HUES6 (cell line): ENCODE results near the gene CFAP90.

Source experiments
- H3K27ac ChIP-seq: 2 replicates; pipeline ENCODE4 v1.7.0; 2013; ENCODE audit warnings: low read depth, mild to moderate bottlenecking, low read length, inconsistent platforms
- H3K27me3 ChIP-seq: 2 replicates; pipeline ENCODE4 v1.6.1; 2013; ENCODE audit warnings: low read length; ENCODE audit not compliant: control insufficient read depth, insufficient read depth
- H3K36me3 ChIP-seq: 2 replicates; pipeline ENCODE4 v1.6.1; 2013; ENCODE audit warnings: low read length; ENCODE audit not compliant: control insufficient read depth, insufficient read depth
- H3K4me1 ChIP-seq: 2 replicates; pipeline ENCODE4 v1.6.1; 2013; ENCODE audit warnings: low read length; ENCODE audit not compliant: control insufficient read depth, insufficient read depth
- H3K4me3 ChIP-seq: 2 replicates; pipeline ENCODE4 v1.5.1; 2013; ENCODE audit warnings: low read depth, low read length
- H3K9ac ChIP-seq: one replicate; pipeline ENCODE4 v1.6.1; 2013; ENCODE audit warnings: mild to moderate bottlenecking, low read length
- H3K9me3 ChIP-seq: 2 replicates; pipeline ENCODE4 v1.6.1; 2013; ENCODE audit warnings: low read depth, low read length; ENCODE audit not compliant: control insufficient read depth, insufficient read depth

Gene CFAP90

DNA sequence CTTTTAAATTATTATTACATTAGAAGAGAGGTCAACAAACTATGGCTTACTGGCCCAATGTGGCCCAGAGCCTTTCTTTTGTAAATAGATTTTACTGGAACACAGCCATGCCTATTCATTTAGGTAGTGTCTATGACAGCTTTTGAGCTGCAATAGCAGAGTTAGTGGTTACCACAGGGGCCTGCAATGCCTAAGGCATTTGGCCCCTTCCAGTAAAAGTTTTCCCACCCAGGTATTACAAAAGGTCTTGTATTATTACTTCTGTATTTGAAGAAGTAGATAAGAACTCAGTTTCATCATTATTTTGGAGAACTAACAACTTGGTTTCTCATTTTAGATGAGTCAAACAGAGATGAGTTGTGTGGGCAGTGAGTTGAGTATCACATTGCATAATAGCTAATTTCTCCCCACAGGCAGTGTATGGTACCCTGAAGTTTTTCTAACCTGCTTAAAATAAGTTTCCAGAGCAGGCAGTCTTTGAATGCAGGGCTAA is 27.5 kb upstream of the CFAP90 start:
- no peak overlapping the region for H3K27ac ChIP-seq
- H3K9ac ChIP-seq = no peak overlapping the region
- H3K4me3 ChIP-seq = no peak overlapping the region
- no peaks in the 10 kb centered on the region for H3K9me3 ChIP-seq
- no peaks in the 10 kb centered on the region for H3K27me3 ChIP-seq
- peaks cover 94% of the 10 kb centered on the region for H3K36me3 ChIP-seq
- no peaks in the 10 kb centered on the region for H3K4me1 ChIP-seq

DNA sequence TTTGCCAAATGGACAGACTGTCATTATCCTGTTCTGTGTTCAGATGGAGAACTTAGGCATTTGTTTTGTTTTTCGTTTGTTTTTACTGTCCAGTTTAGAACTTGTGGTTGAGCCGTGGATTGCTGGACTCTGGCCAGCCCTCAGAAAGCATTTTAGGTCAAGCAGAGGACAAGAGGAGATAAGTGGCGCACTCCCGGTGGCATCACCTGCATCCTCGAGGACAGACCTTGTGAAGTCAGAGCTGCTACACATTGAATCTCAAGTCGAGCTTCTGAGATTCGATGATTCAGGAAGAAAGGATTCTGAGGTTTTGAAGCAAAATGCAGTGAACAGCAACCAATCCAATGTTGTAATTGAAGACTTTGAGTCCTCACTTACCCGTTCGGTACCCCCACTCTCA is 26.9 kb upstream of the CFAP90 start:
- H3K9me3 ChIP-seq = no peaks in the 10 kb centered on the region
- H3K27ac ChIP-seq = no peak overlapping the region
- no peak overlapping the region for H3K4me3 ChIP-seq
- H3K36me3 ChIP-seq = peaks cover 94% of the 10 kb centered on the region
- H3K4me1 ChIP-seq = no peaks in the 10 kb centered on the region
- H3K9ac ChIP-seq = no peak overlapping the region
- no peaks in the 10 kb centered on the region for H3K27me3 ChIP-seq

DNA sequence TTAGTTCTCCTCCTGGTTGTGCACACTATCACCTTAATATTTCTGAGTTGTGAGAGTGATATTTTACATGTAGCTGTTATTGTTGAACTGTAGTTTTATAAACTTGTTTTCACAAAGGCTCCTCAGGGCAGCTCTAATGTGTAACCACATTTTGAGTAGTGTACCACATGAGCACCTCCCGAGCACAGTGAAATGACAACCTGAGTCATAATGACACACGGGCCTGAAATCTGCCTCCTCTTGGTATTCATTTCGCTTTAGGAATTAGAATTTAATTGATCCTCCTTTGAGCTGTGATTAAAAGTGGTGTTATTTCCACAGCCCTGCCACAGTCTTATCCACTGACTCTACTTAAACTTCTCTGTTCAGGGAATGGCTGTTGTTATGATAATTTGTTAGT is 25.9 kb upstream of the CFAP90 start:
- Histone ChIP-seq H3K27ac (no peak overlapping the region), H3K27me3 (no peaks in the 10 kb centered on the region), H3K9me3 (no peaks in the 10 kb centered on the region), H3K9ac (no peak overlapping the region), H3K4me1 (no peaks in the 10 kb centered on the region), H3K4me3 (no peak overlapping the region), H3K36me3 (peaks cover 92% of the 10 kb centered on the region)

DNA sequence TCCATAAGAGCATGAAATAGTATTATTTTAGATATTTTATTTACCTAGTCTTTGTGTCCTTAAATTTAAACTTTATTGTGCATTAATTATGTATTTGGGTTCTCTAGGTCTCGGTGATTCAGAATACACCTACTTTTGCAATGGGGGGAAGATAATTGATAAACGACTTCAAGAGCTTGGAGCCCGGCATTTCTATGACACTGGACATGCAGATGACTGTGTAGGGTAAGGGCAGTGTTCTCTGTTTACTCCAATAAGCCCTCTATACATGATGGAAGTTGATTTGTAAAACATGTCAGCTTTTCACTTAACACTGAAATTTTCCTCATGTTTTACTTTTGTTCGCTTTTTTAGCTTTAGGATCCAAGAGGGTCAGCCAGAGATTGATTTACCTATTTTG is 24.2 kb upstream of the CFAP90 start:
- peaks cover 2% of the 10 kb centered on the region; the same call in 1 of the 2 replicates for H3K4me1 ChIP-seq

DNA sequence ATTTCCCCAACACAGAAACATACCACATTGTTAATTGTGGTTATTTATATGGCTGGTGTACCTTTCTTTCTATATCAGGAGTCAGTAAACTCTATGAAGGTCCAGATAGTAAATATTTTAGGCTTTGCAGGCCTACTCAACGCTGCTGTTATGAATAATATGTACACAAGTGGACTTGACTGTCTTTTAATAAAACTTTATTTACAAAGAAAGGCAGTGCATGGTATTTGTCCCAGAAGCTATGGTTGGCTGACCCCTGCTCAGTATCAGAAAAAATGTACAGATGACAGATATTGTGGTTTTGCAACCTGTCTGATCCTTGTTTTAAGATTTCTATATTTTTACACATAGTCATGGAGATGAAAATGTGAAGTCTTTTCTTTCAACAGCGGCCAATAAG is 23.7 kb upstream of the CFAP90 start:
- peaks cover 7% of the 10 kb centered on the region for H3K4me1 ChIP-seq
- H3K27ac ChIP-seq = no peak overlapping the region
- peaks cover 82% of the 10 kb centered on the region for H3K36me3 ChIP-seq
- H3K4me3 ChIP-seq = no peak overlapping the region
- H3K9me3 ChIP-seq = no peaks in the 10 kb centered on the region
- no peaks in the 10 kb centered on the region for H3K27me3 ChIP-seq
- H3K9ac ChIP-seq = no peak overlapping the region

More for the DNA sequence above, 24.2 kb upstream of the CFAP90 start:
- Histone ChIP-seq H3K9me3 (no peaks in the 10 kb centered on the region), H3K4me3 (no peak overlapping the region), H3K27me3 (no peaks in the 10 kb centered on the region), H3K36me3 (peaks cover 87% of the 10 kb centered on the region), H3K27ac (no peak overlapping the region), H3K9ac (no peak overlapping the region)

DNA sequence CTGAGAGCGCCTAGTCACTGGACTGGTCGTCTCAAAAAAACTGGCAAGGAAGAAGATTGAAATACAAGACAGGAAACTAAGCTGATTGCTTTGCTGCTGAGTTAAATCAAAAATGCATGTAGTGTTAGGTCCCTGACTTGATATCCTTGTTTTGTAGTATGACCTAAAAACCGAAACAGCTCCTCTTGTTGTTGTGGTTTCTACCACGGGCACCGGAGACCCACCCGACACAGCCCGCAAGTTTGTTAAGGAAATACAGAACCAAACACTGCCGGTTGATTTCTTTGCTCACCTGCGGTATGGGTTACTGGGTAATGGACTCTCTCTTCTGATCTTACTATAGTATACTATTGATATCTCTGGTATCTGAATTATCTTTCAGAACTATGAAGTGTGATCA is 22.3 kb upstream of the CFAP90 start:
- no peak overlapping the region for H3K27ac ChIP-seq
- H3K4me1 ChIP-seq = peaks cover 8% of the 10 kb centered on the region
- no peaks in the 10 kb centered on the region for H3K9me3 ChIP-seq
- H3K27me3 ChIP-seq = no peaks in the 10 kb centered on the region
- H3K36me3 ChIP-seq = peaks cover 72% of the 10 kb centered on the region
- no peak overlapping the region for H3K9ac ChIP-seq
- no peak overlapping the region for H3K4me3 ChIP-seq

DNA sequence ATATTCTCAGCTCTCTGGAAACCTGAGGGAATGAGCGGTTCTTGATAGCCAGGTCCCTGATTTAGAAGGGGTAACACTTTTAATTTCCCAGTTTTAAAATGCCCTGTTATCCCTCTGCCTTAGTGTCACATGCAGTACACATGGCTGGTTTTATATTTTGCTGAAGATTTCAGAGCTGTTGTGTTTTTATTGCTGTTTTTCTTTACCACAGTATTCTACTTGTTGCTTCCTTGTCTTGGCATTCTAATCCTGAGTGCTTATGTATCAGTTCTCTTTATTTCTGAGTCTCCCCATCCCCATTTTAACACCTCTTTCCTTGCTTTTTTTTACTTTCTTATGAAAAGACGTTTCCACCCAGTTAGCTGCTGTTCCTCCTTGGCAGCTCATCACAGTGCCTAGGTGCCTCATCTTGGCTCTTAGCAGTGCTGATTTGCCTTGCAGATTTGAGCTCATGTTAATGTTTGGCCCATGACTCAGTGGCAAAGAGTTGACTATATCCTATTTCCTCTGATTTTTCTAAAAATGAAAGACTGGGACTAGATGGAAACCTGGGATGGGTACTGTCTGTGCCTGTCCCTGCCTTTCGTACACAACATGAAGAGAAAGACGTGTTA is 21.7 kb upstream of the CFAP90 start:
- Histone ChIP-seq H3K4me3 (no peak overlapping the region), H3K9me3 (no peaks in the 10 kb centered on the region), H3K9ac (no peak overlapping the region), H3K36me3 (peaks cover 66% of the 10 kb centered on the region), H3K4me1 (peaks cover 8% of the 10 kb centered on the region), H3K27me3 (no peaks in the 10 kb centered on the region), H3K27ac (no peak overlapping the region)

DNA sequence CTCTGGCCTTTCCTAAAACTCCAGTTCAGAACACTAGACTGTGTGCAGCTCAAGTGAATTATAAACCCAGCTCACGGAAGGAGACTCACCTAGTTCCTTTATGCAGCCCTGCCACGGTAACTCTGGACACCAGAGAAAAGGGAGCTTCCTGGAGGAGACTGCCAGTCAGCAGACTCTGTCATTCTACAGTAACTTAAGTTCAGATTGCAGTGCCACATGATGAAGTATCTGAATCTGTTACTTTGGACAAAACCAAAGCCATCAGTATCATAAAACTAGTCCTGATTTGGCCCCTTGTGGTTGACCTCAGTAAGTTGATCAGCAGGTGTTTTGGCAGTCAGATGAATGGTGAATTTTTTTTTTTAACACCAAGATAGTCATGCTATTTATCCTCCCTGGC is 20.7 kb upstream of the CFAP90 start:
- H3K27ac ChIP-seq = no peak overlapping the region
- no peak overlapping the region for H3K4me3 ChIP-seq
- H3K9me3 ChIP-seq = no peaks in the 10 kb centered on the region
- H3K9ac ChIP-seq = no peak overlapping the region
- peaks cover 60% of the 10 kb centered on the region for H3K36me3 ChIP-seq
- no peaks in the 10 kb centered on the region for H3K27me3 ChIP-seq
- H3K4me1 ChIP-seq = peaks cover 8% of the 10 kb centered on the region

DNA sequence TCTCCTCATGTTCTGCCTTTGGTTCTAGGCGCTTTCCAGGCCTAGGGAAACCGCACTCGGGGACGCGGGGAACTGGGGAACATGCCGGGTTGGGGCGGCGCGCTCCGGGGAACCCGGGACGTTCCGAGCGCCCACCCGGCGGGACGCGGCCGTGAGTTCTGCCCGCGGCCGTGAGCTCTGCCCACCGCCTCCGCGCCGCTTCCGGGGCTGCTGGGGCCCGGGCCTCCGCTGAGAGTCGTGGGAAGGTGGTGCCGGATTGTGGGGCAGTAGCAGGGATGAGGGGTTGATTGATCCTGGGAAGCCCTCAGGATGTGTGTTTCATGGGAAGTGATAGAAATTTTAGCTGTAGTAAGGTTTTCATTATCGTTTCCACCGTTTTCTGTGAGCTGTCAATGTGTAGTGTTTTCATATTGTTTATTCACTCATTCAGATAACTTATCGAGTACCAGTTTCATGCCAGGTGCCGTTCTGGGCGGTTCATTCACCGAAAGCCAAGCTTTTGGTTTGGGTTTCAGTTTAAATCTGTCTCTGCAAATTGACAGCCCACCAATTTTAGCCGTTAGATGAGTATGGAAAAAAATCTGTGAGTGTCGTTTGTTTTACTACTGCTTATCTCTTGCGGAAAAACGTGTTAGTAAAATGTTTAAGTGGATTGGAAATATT is 18.7 kb upstream of the CFAP90 start:
- no peaks in the 10 kb centered on the region for H3K9me3 ChIP-seq
- H3K9ac ChIP-seq = peak overlapping the region; percentile 84
- no peaks in the 10 kb centered on the region for H3K27me3 ChIP-seq
- H3K4me3 ChIP-seq = peak overlapping the region; percentile 88
- peak overlapping the region; percentile 71; the same call in 1 of the 2 replicates for H3K27ac ChIP-seq
- peaks cover 44% of the 10 kb centered on the region for H3K36me3 ChIP-seq
- H3K4me1 ChIP-seq = peaks cover 8% of the 10 kb centered on the region

DNA sequence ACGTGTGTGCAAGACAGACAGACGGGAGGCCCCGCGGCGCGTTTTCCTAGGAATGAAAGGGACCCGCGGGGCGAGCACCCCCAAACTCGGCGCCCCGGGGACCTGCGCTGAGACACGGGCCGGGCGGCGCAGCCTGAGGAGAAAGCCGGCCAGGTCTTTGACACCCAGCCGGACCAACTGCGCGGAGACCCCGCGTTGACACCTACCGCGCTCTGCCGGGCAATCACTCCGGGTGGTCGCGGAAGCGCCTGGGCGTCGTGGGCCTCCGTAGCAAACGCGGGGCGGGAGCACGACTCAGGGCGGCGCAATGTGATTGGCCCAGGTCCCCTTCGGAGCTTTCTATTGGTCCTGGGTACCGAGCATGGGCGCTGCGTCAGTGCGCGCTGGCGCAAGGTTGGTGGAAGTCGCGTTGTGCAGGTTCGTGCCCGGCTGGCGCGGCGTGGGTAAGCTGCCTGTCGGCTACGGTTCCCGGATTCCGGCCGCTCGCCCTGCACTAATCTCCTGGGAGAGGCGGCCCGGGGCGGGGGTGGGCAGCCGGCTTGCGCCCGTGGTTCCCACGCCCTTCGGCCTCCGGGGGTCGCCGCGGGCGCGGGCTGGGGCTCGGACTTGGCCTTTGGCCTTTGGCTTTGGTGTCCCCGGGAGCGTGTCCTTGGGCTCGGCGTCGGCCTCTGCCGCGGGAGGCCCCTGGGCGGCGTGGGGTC is 18.0 kb upstream of the CFAP90 start, which contains the start of the genes FASTKD3 and MTRR:
FASTKD3 (minus strand) TSS at position 259 of the 701 bp plus-strand sequence. CDS start 948 bp downstream, outside the sequence.
MTRR (plus strand) TSS at position 376 of the 701 bp plus-strand sequence. CDS start 1,647 bp downstream, outside the sequence.
- Histone ChIP-seq H3K27me3 (no peaks in the 10 kb centered on the region), H3K9me3 (no peaks in the 10 kb centered on the region), H3K9ac (peak within 1 kb of the TSS; percentile 84), H3K36me3 (peaks cover 42% of the 10 kb centered on the region), H3K27ac (peak within 1 kb of the TSS; percentile 71; the same call in 1 of the 2 replicates), H3K4me3 (peak within 1 kb of the TSS; percentile 88), H3K4me1 (peaks cover 8% of the 10 kb centered on the region)

DNA sequence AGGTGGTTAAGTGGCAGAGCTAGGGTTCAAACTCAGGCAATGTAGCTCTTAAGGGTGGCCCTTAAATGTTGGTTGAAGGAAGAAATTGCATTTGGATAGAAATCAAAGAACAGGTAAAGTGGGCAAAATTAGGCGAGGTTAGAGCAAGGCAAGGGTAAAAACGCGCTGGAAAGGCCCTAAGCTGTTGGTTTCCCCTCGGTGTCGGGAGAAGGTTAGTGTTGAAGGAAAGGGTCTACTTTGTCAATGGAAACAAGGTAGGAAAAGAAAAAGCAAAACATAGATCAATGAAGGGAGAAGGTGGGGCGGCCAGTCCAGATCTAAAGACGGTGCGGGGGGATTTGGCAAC is 17.5 kb upstream of the CFAP90 start:
- Histone ChIP-seq H3K27ac (no peak overlapping the region), H3K4me1 (peaks cover 8% of the 10 kb centered on the region), H3K27me3 (no peaks in the 10 kb centered on the region), H3K9me3 (no peaks in the 10 kb centered on the region), H3K9ac (peak overlapping the region; percentile 81), H3K4me3 (peak overlapping the region; percentile 88), H3K36me3 (peaks cover 40% of the 10 kb centered on the region)
